Prostate gland (tissue), 2 donors: Measurements from ENCODE around the gene CST4. TPM values are rescaled to one million over a fixed set of nuclear protein-coding genes. Genes with fewer than 3 reads are reported as not detected.

Experiments
- DNase-seq: peaks from one replicate; pipeline ENCODE4 v3.0.0-alpha.2; 2019; ENCODE audit warnings: low spot score
- H3K27ac ChIP-seq, 2 donors: fragments of 200-600 bp; sonication (generic); 2 replicates each; pipeline ENCODE4 v1.5.1; 2017 to 2019
- H3K27me3 ChIP-seq: fragments of 200-600 bp; sonication (generic); replicated peaks from 2 replicates; pipeline ENCODE4 v1.5.1; 2019; ENCODE audit not compliant: insufficient read depth
- H3K36me3 ChIP-seq, 2 donors: fragments of 200-600 bp; sonication (generic); 1 replicate in 1 of 2; 2 replicates in 1 of 2; pipeline versions ENCODE4 v1.5.1 to v1.8.1; 2017 to 2019
- H3K4me1 ChIP-seq: fragments of 200-600 bp; sonication (generic); replicated peaks from 2 replicates; pipeline ENCODE4 v1.5.1; 2019
- H3K4me3 ChIP-seq, 2 donors: fragments of 200-600 bp; sonication (generic); 2 replicates each; pipeline ENCODE4 v1.5.1; 2017 to 2019
- H3K9me3 ChIP-seq: fragments of 200-600 bp; sonication (generic); 2 replicates; pipeline ENCODE4 v1.5.1; 2017
- POLR2A ChIP-seq: fragments of 450-650 bp; IDR thresholded peaks from one replicate; pipeline ENCODE4 v1.6.1; 2016; ENCODE audit warnings: antibody characterized with exemption, mild to moderate bottlenecking
- POLR2AphosphoS5 ChIP-seq: sonication (generic); formaldehyde crosslinking; IDR thresholded peaks from one replicate; pipeline ENCODE4 v1.6.1; 2017; ENCODE audit warnings: antibody characterized with exemption
- WGBS: methylation state at CpG from one replicate; pipeline ENCODE4 v1.1.5; 2018; 5-methylcytosine and 5-hydroxymethylcytosine counted together
- intact Hi-C: fragments of 100-400 bp; cut with DNase I; formaldehyde crosslinking; loops from one replicate; pipeline ENCODE4 v1.14.2; 2022
- total RNA-seq, 2 donors: library from RNA; depleted of rRNA; stranded (reverse); fragments of >200 nt; gene quantifications; one replicate each; pipeline ENCODE4 v1.1.0, GENCODE V29; 2016
- TF ChIP-seq, protein P1 (sequence below), 4 experiments: fragments of 200-600 bp in 2 of 4; fragments of 450-650 bp in 2 of 4; sonication (generic) in 2 of 4; IDR thresholded peaks; 1 replicate in 3 of 4; 2 replicates in 1 of 4; pipeline ENCODE4 v1.5.1; 2016 to 2019; ENCODE audit warnings: antibody characterized with exemption in 4 of 4, mild to moderate bottlenecking in 2 of 4, moderate library complexity in 2 of 4

Gene CST4
- total RNA-seq, 2 donors from 2014 or later: 7.9 TPM; not detected in 1

DNA sequence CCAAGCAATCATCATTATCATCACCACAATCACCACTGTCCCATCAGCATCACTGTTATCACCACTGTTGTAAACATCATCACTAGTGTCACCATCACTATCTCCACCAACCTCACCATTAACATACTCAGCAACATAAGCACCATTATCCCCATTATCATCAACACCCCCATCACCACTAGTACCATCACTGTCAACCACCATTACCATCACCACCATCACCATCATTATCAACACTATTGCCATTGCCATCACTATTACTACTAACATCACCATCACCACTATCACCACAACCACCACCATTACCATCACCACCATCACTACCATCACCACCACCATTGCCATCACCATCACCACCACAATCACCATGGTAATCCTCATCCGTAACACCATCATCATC lies 19.5 kb downstream of the CST4 start:
- 54% methylated on average over 1 of the region's 1 CpG for WGBS
- no peak for DNase-seq
- Histone ChIP-seq H3K27ac (no peak overlapping the region), H3K4me1 (no peaks in the 10 kb centered on the region), H3K36me3 (no peaks in the 10 kb centered on the region), H3K27me3 (no peaks in the 10 kb centered on the region), H3K9me3 (no peaks in the 10 kb centered on the region), H3K4me3 (no peak overlapping the region)
- TF ChIP-seq, protein P1, sequence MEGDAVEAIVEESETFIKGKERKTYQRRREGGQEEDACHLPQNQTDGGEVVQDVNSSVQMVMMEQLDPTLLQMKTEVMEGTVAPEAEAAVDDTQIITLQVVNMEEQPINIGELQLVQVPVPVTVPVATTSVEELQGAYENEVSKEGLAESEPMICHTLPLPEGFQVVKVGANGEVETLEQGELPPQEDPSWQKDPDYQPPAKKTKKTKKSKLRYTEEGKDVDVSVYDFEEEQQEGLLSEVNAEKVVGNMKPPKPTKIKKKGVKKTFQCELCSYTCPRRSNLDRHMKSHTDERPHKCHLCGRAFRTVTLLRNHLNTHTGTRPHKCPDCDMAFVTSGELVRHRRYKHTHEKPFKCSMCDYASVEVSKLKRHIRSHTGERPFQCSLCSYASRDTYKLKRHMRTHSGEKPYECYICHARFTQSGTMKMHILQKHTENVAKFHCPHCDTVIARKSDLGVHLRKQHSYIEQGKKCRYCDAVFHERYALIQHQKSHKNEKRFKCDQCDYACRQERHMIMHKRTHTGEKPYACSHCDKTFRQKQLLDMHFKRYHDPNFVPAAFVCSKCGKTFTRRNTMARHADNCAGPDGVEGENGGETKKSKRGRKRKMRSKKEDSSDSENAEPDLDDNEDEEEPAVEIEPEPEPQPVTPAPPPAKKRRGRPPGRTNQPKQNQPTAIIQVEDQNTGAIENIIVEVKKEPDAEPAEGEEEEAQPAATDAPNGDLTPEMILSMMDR (IDR thresholded peaks at IDR 0.05): no peak
- TF ChIP-seq POLR2AphosphoS5: no peak
- no peak for TF ChIP-seq POLR2A
- intact Hi-C loops: no loop called here

DNA sequence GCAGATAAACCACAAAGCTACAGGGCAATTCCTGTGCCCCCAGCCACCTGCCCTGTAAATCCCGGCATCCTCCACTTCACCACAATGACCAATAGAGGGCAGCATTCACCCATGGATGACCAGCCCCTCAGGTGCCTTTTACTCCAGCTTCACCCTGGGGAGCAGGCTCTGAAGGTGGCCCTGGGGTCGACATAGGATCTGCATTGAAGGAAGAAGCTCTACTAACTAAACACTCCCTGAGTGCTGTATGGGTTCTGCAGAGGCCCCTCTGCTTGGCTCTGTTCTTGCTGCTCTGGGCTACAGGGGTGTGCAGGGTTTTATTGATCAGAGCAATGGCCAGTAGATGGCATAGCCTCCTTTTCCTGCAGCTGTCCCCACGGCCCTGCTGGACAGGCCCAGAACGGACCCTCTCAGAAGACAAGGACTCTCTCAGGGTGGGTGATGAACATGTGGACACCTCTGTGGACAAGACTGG lies 20.3 kb downstream of the CST4 start:
- Histone ChIP-seq H3K9me3 (no peaks in the 10 kb centered on the region), H3K4me1 (no peaks in the 10 kb centered on the region), H3K27me3 (no peaks in the 10 kb centered on the region), H3K4me3 (no peak overlapping the region), H3K36me3 (no peaks in the 10 kb centered on the region), H3K27ac (no peak overlapping the region)
- intact Hi-C loops: no loop called here
- DNase-seq: peak; percentile 51
- WGBS: 6% methylated on average over 4 of the region's 4 CpGs
- TF ChIP-seq POLR2AphosphoS5: no peak
- no peak for TF ChIP-seq POLR2A
- TF ChIP-seq, protein P1 (IDR thresholded peaks at IDR 0.05): peak; percentile 65 to 83 (median 68)

DNA sequence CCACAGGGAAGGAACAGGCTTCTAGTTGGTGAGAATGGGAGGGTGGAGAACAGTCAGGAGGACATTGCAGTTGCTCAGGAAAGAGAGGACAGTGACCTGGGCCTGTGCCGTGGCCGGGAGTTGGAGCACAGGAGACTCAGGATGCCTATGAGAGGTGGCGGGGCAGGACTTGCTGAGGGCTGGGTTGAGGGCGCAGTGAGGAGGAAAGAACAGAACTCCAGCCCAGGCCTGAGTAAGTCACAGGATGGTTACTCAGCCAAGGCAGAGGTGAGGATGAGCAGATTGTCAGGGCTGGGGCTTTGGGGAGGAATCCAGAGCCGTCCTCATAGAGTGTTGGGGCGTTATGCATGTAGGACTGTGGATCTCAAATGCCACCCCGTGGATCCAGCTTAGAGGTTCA lies 21.2 kb downstream of the CST4 start:
- Histone ChIP-seq H3K27ac (no peak overlapping the region), H3K36me3 (no peaks in the 10 kb centered on the region), H3K27me3 (no peaks in the 10 kb centered on the region), H3K4me1 (no peaks in the 10 kb centered on the region), H3K4me3 (no peak overlapping the region), H3K9me3 (no peaks in the 10 kb centered on the region)
- TF ChIP-seq POLR2AphosphoS5 (no peak), POLR2A (no peak)
- TF ChIP-seq, protein P1 (IDR thresholded peaks at IDR 0.05): no peak
- DNase-seq: no peak
- intact Hi-C loops: no loop called here
- 75% methylated on average over 7 of the region's 7 CpGs for WGBS

DNA sequence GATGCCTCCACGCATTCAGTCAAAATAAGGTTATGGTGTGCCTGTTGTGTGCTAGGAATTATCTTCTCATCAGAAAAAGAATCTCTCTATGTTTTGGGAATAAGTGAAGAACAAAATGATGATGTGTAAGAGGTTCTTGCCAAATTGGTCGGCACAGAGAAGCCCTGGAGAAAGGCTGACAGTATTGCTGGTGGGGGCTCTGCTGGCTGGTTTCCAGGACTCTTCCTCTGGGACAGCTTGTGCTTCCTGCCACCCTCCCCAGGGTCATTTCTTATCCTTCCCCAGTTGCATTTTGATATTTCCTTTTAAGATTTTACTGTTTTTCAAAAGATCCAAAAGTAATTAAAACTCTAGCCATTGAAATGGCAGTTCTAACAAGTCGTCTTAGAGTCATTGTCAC lies 22.1 kb downstream of the CST4 start:
- DNase-seq: no peak
- 36% methylated on average over 3 of the region's 3 CpGs for WGBS

DNA sequence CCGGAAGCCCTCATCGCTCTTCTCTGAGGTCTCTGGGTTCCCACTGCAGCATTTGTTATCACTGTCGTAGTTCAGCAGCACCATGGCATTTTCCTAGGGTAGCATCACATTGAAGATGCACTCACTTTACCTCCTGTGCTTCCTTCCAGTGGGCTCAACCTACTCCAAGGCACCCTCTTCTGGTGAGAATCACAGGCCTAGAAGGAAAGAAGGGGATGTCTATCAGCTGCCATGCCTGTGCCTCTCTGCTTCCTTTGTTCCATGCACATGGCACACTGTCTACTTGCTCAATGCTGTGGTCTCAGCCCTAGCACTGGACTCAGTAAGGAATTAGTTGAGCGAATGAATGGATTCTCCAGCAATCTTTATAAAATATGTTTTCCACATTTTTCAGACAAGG lies 22.6 kb downstream of the CST4 start:
- WGBS: 84% methylated on average over 4 of the region's 4 CpGs
- H3K27ac ChIP-seq: no peak overlapping the region
- no peak overlapping the region for H3K4me3 ChIP-seq
- no peaks in the 10 kb centered on the region for H3K36me3 ChIP-seq
- TF ChIP-seq, protein P1 (IDR thresholded peaks at IDR 0.05): no peak
- no peak for TF ChIP-seq POLR2AphosphoS5
- TF ChIP-seq POLR2A: no peak
- intact Hi-C loops: no loop called here
- DNase-seq: no peak
- no peaks in the 10 kb centered on the region for H3K4me1 ChIP-seq
- no peaks in the 10 kb centered on the region for H3K27me3 ChIP-seq
- no peaks in the 10 kb centered on the region for H3K9me3 ChIP-seq

More for the DNA sequence above, 22.1 kb downstream of the CST4 start:
- H3K9me3 ChIP-seq: no peaks in the 10 kb centered on the region
- H3K36me3 ChIP-seq: no peaks in the 10 kb centered on the region
- no peaks in the 10 kb centered on the region for H3K27me3 ChIP-seq
- no peak overlapping the region for H3K4me3 ChIP-seq
- intact Hi-C loops: no loop called here
- TF ChIP-seq, protein P1 (IDR thresholded peaks at IDR 0.05): no peak
- TF ChIP-seq POLR2AphosphoS5 (no peak), POLR2A (no peak)
- H3K27ac ChIP-seq: no peak overlapping the region
- H3K4me1 ChIP-seq: no peaks in the 10 kb centered on the region
